Right lobe of liver (tissue), 6 donors: ENCODE measurements around the gene LARP6. TPM values are rescaled to one million over a fixed set of nuclear protein-coding genes. Genes with fewer than 3 reads are reported as not detected.

Source experiments
- ATAC-seq, 4 donors: fragments of 200-7000 bp; cut with Tn5 transposase; one replicate each; pipeline ENCODE4 v1.9.1; 2020; ENCODE audit warnings: mild to moderate bottlenecking in 4 of 4, moderate library complexity in 4 of 4
- DNase-seq, 3 donors: peaks; one replicate each; pipeline ENCODE4 v3.0.0-alpha.2; 2020
- H3K27ac ChIP-seq, 3 donors: fragments of 200-600 bp; one replicate each; pipeline ENCODE4 v1.8.0; 2022
- H3K27me3 ChIP-seq, 2 donors: fragments of 200-600 bp; one replicate each; pipeline ENCODE4 v1.8.0; 2022
- H3K36me3 ChIP-seq, 4 donors: fragments of 200-600 bp; sonication (generic) in 1 of 4; one replicate each; pipeline versions ENCODE4 v1.5.1 to v1.8.0; 2017 to 2022; ENCODE audit warnings: control low read depth in 1 of 4
- H3K4me1 ChIP-seq, 4 donors: fragments of 200-600 bp; sonication (generic) in 1 of 4; one replicate each; pipeline versions ENCODE4 v1.5.1 to v1.8.0; 2017 to 2022; ENCODE audit warnings: control low read depth in 1 of 4
- H3K4me3 ChIP-seq, 3 donors: fragments of 200-600 bp; one replicate each; pipeline ENCODE4 v1.8.0; 2022
- H3K9me3 ChIP-seq, 4 donors: fragments of 200-600 bp; sonication (generic) in 1 of 4; one replicate each; pipeline versions ENCODE4 v1.5.1 to v1.8.0; 2017 to 2022; ENCODE audit warnings: control low read depth in 1 of 4
- CTCF ChIP-seq, 4 donors: fragments of 200-600 bp in 3 of 4; fragments of 450-650 bp in 1 of 4; IDR thresholded peaks; one replicate each; pipeline versions ENCODE4 v1.5.1 to v1.8.0; 2016 to 2022; ENCODE audit warnings: antibody characterized with exemption in 4 of 4, mild to moderate bottlenecking in 2 of 4
- POLR2A ChIP-seq: fragments of 450-650 bp; IDR thresholded peaks from one replicate; pipeline ENCODE4 v1.6.1; 2017; ENCODE audit warnings: antibody characterized with exemption, mild to moderate bottlenecking
- WGBS: methylation state at CpG from one replicate; pipeline ENCODE4 v1.1.6; 2018; ENCODE audit warnings: low coverage, low lambda C conversion rate; ENCODE audit not compliant: insufficient coverage; ENCODE audit errors: missing lambda C conversion rate; 5-methylcytosine and 5-hydroxymethylcytosine counted together
- intact Hi-C, 2 donors: fragments of 100-400 bp; cut with DNase I; formaldehyde crosslinking; loops; one replicate each; pipeline versions ENCODE4 v1.11.2 to v1.14.1; 2022
- total RNA-seq, 6 experiments: library from RNA; depleted of rRNA in 2 of 6; stranded (reverse); fragments of >200 nt in 2 of 6; fragmentation: NEBNext Ultra II Directional in 3 of 6; extraction: Animal tissue kit (Norgen Biotek cat#: 25700) in 3 of 6; gene quantifications; one replicate each; pipeline versions ENCODE4 v1.1.0 to v1.2.4, GENCODE V29; 2016 to 2023
- donor health status: DM: no; HTN: yes; CAD: no.
- donor health status: DM: no; HTN: no; CAD: no.
- donor health status: DM: no; HTN: no; CAD: no.
- donor health status: DM: no; HTN: yes; CAD: no.
- donor health status: DM: no; HTN: yes; CAD: no.

LARP6 gene
- total RNA-seq, 6 experiments from 2014 or later = 1.3 to 13.7 (median 4.1) TPM

GRCh38 chr15:70791259-70791658 lies 62.7 kb downstream of the LARP6 start:
- no peaks in the 10 kb centered on the region for H3K27me3 ChIP-seq
- intact Hi-C loops = no loop called here

GRCh38 chr15:70789213-70789612 lies 64.7 kb downstream of the LARP6 start:
- ATAC-seq = no peak
- intact Hi-C loops = no loop called here

More at GRCh38 chr15:70791259-70791658, 62.7 kb downstream of the LARP6 start:
- no peak overlapping the region for H3K27ac ChIP-seq
- TF ChIP-seq POLR2A = no peak
- TF ChIP-seq CTCF (IDR thresholded peaks at IDR 0.05) = no peak
- H3K4me3 ChIP-seq = no peak overlapping the region
- WGBS = 74% methylated on average over 4 of the region's 5 CpGs
- ATAC-seq (no peak), DNase-seq (no peak)
- H3K9me3 ChIP-seq = no peaks in the 10 kb centered on the region
- H3K36me3 ChIP-seq = no peaks in the 10 kb centered on the region
- H3K4me1 ChIP-seq = no peaks in the 10 kb centered on the region

GRCh38 chr15:70788114-70789049 lies 65.6 kb downstream of the LARP6 start:
- H3K27ac ChIP-seq = peak overlapping the region in 1 of 3 donors; percentile 65
- no peaks in the 10 kb centered on the region for H3K9me3 ChIP-seq
- DNase-seq = peak in 1 of 3 donors; percentile 12
- H3K36me3 ChIP-seq = no peaks in the 10 kb centered on the region
- H3K4me1 ChIP-seq = no peaks in the 10 kb centered on the region
- TF ChIP-seq POLR2A = no peak
- TF ChIP-seq CTCF (IDR thresholded peaks at IDR 0.05) = no peak
- no peak overlapping the region for H3K4me3 ChIP-seq
- no peaks in the 10 kb centered on the region for H3K27me3 ChIP-seq
- intact Hi-C loops = no loop called here
- WGBS = no CpG with 5 or more reads among the region's 6 CpGs
- ATAC-seq = peak; percentile 64 to 97 (median 80)

More at GRCh38 chr15:70789213-70789612, 64.7 kb downstream of the LARP6 start:
- Histone ChIP-seq H3K4me3 (no peak overlapping the region), H3K36me3 (no peaks in the 10 kb centered on the region), H3K27me3 (no peaks in the 10 kb centered on the region), H3K27ac (no peak overlapping the region), H3K9me3 (no peaks in the 10 kb centered on the region), H3K4me1 (no peaks in the 10 kb centered on the region)
- 76% methylated on average over 4 of the region's 4 CpGs for WGBS
- peak in 1 of 3 donors; percentile 5 for DNase-seq
- TF ChIP-seq POLR2A (no peak), CTCF (IDR thresholded peaks at IDR 0.05) (no peak)

GRCh38 chr15:70786996-70787395 lies 67.0 kb downstream of the LARP6 start:
- H3K4me1 ChIP-seq = no peaks in the 10 kb centered on the region
- H3K4me3 ChIP-seq = no peak overlapping the region
- WGBS = 100% methylated on average over 2 of the region's 4 CpGs
- DNase-seq (peak in 1 of 3 donors; percentile 2), ATAC-seq (no peak)
- intact Hi-C loops = no loop called here
- no peak overlapping the region for H3K27ac ChIP-seq
- H3K9me3 ChIP-seq = no peaks in the 10 kb centered on the region
- H3K36me3 ChIP-seq = no peaks in the 10 kb centered on the region
- TF ChIP-seq CTCF (IDR thresholded peaks at IDR 0.05) = no peak
- no peaks in the 10 kb centered on the region for H3K27me3 ChIP-seq
